ENCODE results near the gene PROSER2. TPM values are rescaled to one million over a fixed set of nuclear protein-coding genes. Genes with fewer than 3 reads are reported as not detected.

The PROSER2 gene
- total and polyA plus RNA-seq, 2 of the 13 experiments (the other 11 are each of a cell fraction or from before 2014, with no cell fraction given): 6.9 to 7.7 TPM

- TF ChIP-seq GTF3A (CRISPR knock-in tag; conservative IDR thresholded peaks at IDR 0.05) (no peak), CEBPB (IDR thresholded peaks at IDR 0.05; ENCODE audit: borderline replicate concordance, low read depth, low read length) (0 out of 2 replicates have a peak, but pooled peaks have one; percentile 29)
- Histone ChIP-seq H3K9ac (ENCODE audit: insufficient read depth, low read depth, low read length) (no peak overlapping the region), H3K4me1 (ENCODE audit: insufficient read depth, low read length) (peaks cover 67% of the 10 kb centered on the region), H3K27ac (ENCODE audit: extremely low read length, insufficient read depth, low read length) (no peak overlapping the region), H3K9me3 (ENCODE audit: low read length) (no peaks in the 10 kb centered on the region), H2AFZ (ENCODE audit: low read length) (no peak overlapping the region), H4K20me1 (ENCODE audit: insufficient read depth, low read length) (peaks cover 6% of the 10 kb centered on the region; the same call in 1 of the 2 replicates), H3K36me3 (replicated peaks in 1 of 2; ENCODE audit: control insufficient read depth in 1 of 2, insufficient read depth in 2 of 2, low read length in 2 of 2) (no peaks in the 10 kb centered on the region; a peak in 1 of 5 replicates), H3K27me3 (ENCODE audit: control insufficient read depth in 1 of 2, insufficient read depth in 2 of 2, low read length in 2 of 2) (no peaks in the 10 kb centered on the region), H3K79me2 (ENCODE audit: insufficient read depth, low read length) (peaks cover 65% of the 10 kb centered on the region), H3K4me3 (replicated peaks in 1 of 3; ENCODE audit: insufficient read depth in 1 of 3, low read depth in 2 of 3, low read length in 3 of 3) (0 out of 6 replicates have a peak overlapping the region, but pooled peaks of 1 of the 3 experiments have one; percentile 90), H3K4me2 (ENCODE audit: low read depth, low read length) (peak overlapping the region; percentile 87)
- no TSS peak for BruUV-seq (replicated peaks)
- FAIRE-seq: no peak
- no peak for ATAC-seq
- 94% methylated on average over 19 of the region's 19 CpGs for WGBS (ENCODE audit: low lambda C conversion rate)
- intact Hi-C loops (cut with micrococcal nuclease; ENCODE audit: unreplicated experiment): loop anchor here (10.0 kb wide), 1 partner anchor 221 kb away; no protein-coding TSS in a partner anchor
- in situ Hi-C loops (cut with HindIII; ENCODE audit: extremely low pct_ligation_motif_present, low pct_unique_long_range_greater_than_20kb): no loop called here
- DNase-seq (ENCODE audit: low spot score): no peak
- POLR2A ChIA-PET: no interaction called here
- CTCF ChIA-PET (ENCODE audit: low intra/inter-chr PET ratio, low total read pairs): no interaction called here
Measured at GRCh38 chr10:11825796-11826414, 2.7 kb downstream of the PROSER2 start.

GRCh38 chr10:11827006-11827405 lies 3.9 kb downstream of the PROSER2 start:
- Histone ChIP-seq H2AFZ (ENCODE audit: low read length) (no peak overlapping the region), H3K36me3 (replicated peaks in 1 of 2; ENCODE audit: control insufficient read depth in 1 of 2, insufficient read depth in 2 of 2, low read length in 2 of 2) (no peaks in the 10 kb centered on the region; a peak in 1 of 5 replicates), H3K4me3 (replicated peaks in 1 of 3; ENCODE audit: insufficient read depth in 1 of 3, low read depth in 2 of 3, low read length in 3 of 3) (no peak overlapping the region), H4K20me1 (ENCODE audit: insufficient read depth, low read length) (peaks cover 6% of the 10 kb centered on the region; the same call in 1 of the 2 replicates), H3K9me3 (ENCODE audit: low read length) (no peaks in the 10 kb centered on the region), H3K9ac (ENCODE audit: insufficient read depth, low read depth, low read length) (no peak overlapping the region), H3K4me1 (ENCODE audit: insufficient read depth, low read length) (peaks cover 76% of the 10 kb centered on the region), H3K27me3 (ENCODE audit: control insufficient read depth in 1 of 2, insufficient read depth in 2 of 2, low read length in 2 of 2) (no peaks in the 10 kb centered on the region), H3K4me2 (ENCODE audit: low read depth, low read length) (no peak overlapping the region), H3K27ac (ENCODE audit: extremely low read length, insufficient read depth, low read length) (no peak overlapping the region), H3K79me2 (ENCODE audit: insufficient read depth, low read length) (peaks cover 69% of the 10 kb centered on the region)
- ATAC-seq (no peak), DNase-seq (ENCODE audit: low spot score) (no peak), FAIRE-seq (no peak)
- 95% methylated on average over 10 of the region's 10 CpGs for WGBS (ENCODE audit: low lambda C conversion rate)
- CTCF ChIA-PET (ENCODE audit: low intra/inter-chr PET ratio, low total read pairs): no interaction called here
- in situ Hi-C loops (cut with HindIII; ENCODE audit: extremely low pct_ligation_motif_present, low pct_unique_long_range_greater_than_20kb): no loop called here
- BruUV-seq (replicated peaks): no TSS peak
- POLR2A ChIA-PET: no interaction called here
- intact Hi-C loops (cut with micrococcal nuclease; ENCODE audit: unreplicated experiment): loop anchor here (10.0 kb wide), 1 partner anchor 222 kb away; no protein-coding TSS in a partner anchor
- no peak for TF ChIP-seq BHLHE40 (IDR thresholded peaks at IDR 0.05; ENCODE audit: low read length)
- no peak for TF ChIP-seq MIER2 (CRISPR knock-in tag; IDR thresholded peaks at IDR 0.05)
- TF ChIP-seq ZNF260 (CRISPR knock-in tag; IDR thresholded peaks at IDR 0.05; ENCODE audit: borderline replicate concordance, low read depth): no peak
- TF ChIP-seq ZNF557 (CRISPR knock-in tag; IDR thresholded peaks at IDR 0.05): no peak
- no peak for TF ChIP-seq ARID4A (CRISPR knock-in tag; IDR thresholded peaks at IDR 0.05; ENCODE audit: borderline replicate concordance)
- TF ChIP-seq TRIM22 (IDR thresholded peaks at IDR 0.05): no peak
- TF ChIP-seq PTBP1 (IDR thresholded peaks at IDR 0.05; ENCODE audit: low read depth, low read length, poor library complexity, severe bottlenecking): no peak
- TF ChIP-seq FOSL2 (CRISPR knock-in tag; IDR thresholded peaks at IDR 0.05): no peak
- TF ChIP-seq ZNF251 (CRISPR knock-in tag; IDR thresholded peaks at IDR 0.05): no peak

All from HepG2 (cell line).